Fibroblast of lung (primary cell): ENCODE results near the gene SPATA22. TPM values are rescaled to one million over a fixed set of nuclear protein-coding genes. Genes with fewer than 3 reads are reported as not detected.

Experiments used
- DNase-seq, 2 donors: peaks; one replicate each; pipeline versions ENCODE4 v3.0.0 to v3.0.0-alpha.2; 2010; ENCODE audit warnings: low read depth in 2 of 2
- H2AFZ ChIP-seq: 2 replicates; pipeline ENCODE4 v1.5.1; 2012; ENCODE audit warnings: low read length, control low read depth, inconsistent platforms
- H3K27ac ChIP-seq: 2 replicates; pipeline ENCODE4 v1.5.1; 2011; ENCODE audit warnings: low read length, control low read depth; ENCODE audit not compliant: insufficient read depth
- H3K27me3 ChIP-seq: 2 replicates; pipeline ENCODE4 v1.5.1; 2011; ENCODE audit warnings: mild to moderate bottlenecking, low read length; ENCODE audit not compliant: control insufficient read depth, insufficient read depth
- H3K36me3 ChIP-seq: 2 replicates; pipeline ENCODE4 v1.5.1; 2011; ENCODE audit warnings: low read length; ENCODE audit not compliant: control insufficient read depth, insufficient read depth
- H3K4me1 ChIP-seq: 2 replicates; pipeline ENCODE4 v1.5.1; 2011; ENCODE audit warnings: low read length; ENCODE audit not compliant: control insufficient read depth, insufficient read depth; ENCODE audit errors: extremely low read depth
- H3K4me2 ChIP-seq: 2 replicates; pipeline ENCODE4 v1.5.1; 2011; ENCODE audit warnings: low read length, control low read depth; ENCODE audit not compliant: insufficient read depth; ENCODE audit errors: extremely low read depth
- H3K4me3 ChIP-seq, 4 experiments: fragments of 200-600 bp in 1 of 4; sonication (generic) in 1 of 4; replicated peaks in 1 of 4; 2 replicates each; pipeline ENCODE4 v1.5.1; 2011 to 2016; ENCODE audit warnings: low read length in 4 of 4, low read depth in 3 of 4, mild to moderate bottlenecking in 3 of 4, control low read depth in 2 of 4, inconsistent platforms in 1 of 4, mixed read lengths in 1 of 4; ENCODE audit not compliant: insufficient read depth in 1 of 4; ENCODE audit errors: control extremely low read depth in 1 of 4
- H3K79me2 ChIP-seq: 2 replicates; pipeline ENCODE4 v1.5.1; 2012; ENCODE audit warnings: mild to moderate bottlenecking, low read length, inconsistent platforms; ENCODE audit not compliant: control insufficient read depth, insufficient read depth
- H3K9ac ChIP-seq: 2 replicates; pipeline ENCODE4 v1.5.1; 2011; ENCODE audit warnings: mild to moderate bottlenecking, low read length, control low read depth; ENCODE audit not compliant: insufficient read depth
- H3K9me3 ChIP-seq: 2 replicates; pipeline ENCODE4 v1.5.1; 2012; ENCODE audit warnings: low read depth, low read length; ENCODE audit not compliant: control insufficient read depth, insufficient read depth
- H4K20me1 ChIP-seq: 2 replicates; pipeline ENCODE4 v1.5.1; 2011; ENCODE audit warnings: low read length; ENCODE audit not compliant: control insufficient read depth, insufficient read depth; ENCODE audit errors: extremely low read depth
- EZH2 ChIP-seq: IDR thresholded peaks from 2 replicates; pipeline ENCODE4 v1.5.1; 2012; ENCODE audit warnings: low read length, control low read depth, mild to moderate bottlenecking; ENCODE audit errors: missing control alignments
- polyA plus RNA-seq, 2 donors: library from polyadenylated mRNA; depleted of rRNA in 1 of 2; stranded (reverse) in 1 of 2; unstranded in 1 of 2; fragments of >200 nt; gene quantifications; 2 replicates each; pipeline ENCODE4 v1.2.1, GENCODE V29; 2011 to 2012; ENCODE audit warnings: missing spikeins in 1 of 2
- total RNA-seq: library from RNA; depleted of rRNA; stranded (reverse); fragments of >200 nt; gene quantifications from 2 replicates; pipeline ENCODE4 v1.2.1, GENCODE V29; 2014
- TF ChIP-seq, protein P1 (sequence below), 2 donors: IDR thresholded peaks in 1 of 2; conservative IDR thresholded peaks in 1 of 2; 1 replicate in 1 of 2; 2 replicates in 1 of 2; pipeline ENCODE4 v1.5.1; 2011 to 2012; ENCODE audit warnings: low read length in 2 of 2, control low read depth in 1 of 2, inconsistent platforms in 1 of 2, low read depth in 1 of 2, mild to moderate bottlenecking in 1 of 2

SPATA22 gene
- total and polyA plus RNA-seq, 2 donors (not counting 1 experiment from before 2014, with no cell fraction given): 0.17 to 0.33 TPM

DNA sequence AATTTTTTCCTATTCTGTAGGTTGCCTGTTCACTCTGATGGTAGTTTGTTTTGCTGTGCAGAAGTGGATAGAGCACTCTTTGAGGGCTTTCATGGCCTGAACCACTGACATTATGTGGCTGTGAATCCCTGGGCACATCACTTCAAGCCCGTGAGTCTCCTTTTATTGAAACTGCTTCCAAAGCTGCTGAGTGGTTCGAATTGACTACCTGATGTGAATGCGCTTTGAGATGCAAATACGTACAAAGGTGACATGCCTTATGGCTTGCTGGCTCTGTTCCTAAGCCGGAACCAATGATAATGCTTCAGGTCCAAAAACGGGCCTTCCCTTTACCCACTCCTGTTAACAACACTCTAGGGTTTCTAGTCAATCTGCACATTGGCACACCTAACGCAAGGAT lies 38.5 kb upstream of the SPATA22 start:
- DNase-seq: no peak
- TF ChIP-seq EZH2: no peak
- TF ChIP-seq, protein P1, sequence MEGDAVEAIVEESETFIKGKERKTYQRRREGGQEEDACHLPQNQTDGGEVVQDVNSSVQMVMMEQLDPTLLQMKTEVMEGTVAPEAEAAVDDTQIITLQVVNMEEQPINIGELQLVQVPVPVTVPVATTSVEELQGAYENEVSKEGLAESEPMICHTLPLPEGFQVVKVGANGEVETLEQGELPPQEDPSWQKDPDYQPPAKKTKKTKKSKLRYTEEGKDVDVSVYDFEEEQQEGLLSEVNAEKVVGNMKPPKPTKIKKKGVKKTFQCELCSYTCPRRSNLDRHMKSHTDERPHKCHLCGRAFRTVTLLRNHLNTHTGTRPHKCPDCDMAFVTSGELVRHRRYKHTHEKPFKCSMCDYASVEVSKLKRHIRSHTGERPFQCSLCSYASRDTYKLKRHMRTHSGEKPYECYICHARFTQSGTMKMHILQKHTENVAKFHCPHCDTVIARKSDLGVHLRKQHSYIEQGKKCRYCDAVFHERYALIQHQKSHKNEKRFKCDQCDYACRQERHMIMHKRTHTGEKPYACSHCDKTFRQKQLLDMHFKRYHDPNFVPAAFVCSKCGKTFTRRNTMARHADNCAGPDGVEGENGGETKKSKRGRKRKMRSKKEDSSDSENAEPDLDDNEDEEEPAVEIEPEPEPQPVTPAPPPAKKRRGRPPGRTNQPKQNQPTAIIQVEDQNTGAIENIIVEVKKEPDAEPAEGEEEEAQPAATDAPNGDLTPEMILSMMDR (conservative IDR thresholded peaks at IDR 0.05 in 1 of 2, IDR thresholded peaks at IDR 0.05 in 1 of 2; ENCODE audit: low read depth in 1 of 2, low read length in 2 of 2): no peak
- Histone ChIP-seq H3K4me3 (no peak overlapping the region), H3K4me2 (no peak overlapping the region), H3K9ac (no peak overlapping the region), H3K9me3 (no peaks in the 10 kb centered on the region), H3K79me2 (no peaks in the 10 kb centered on the region), H2AFZ (no peak overlapping the region), H4K20me1 (no peaks in the 10 kb centered on the region), H3K36me3 (no peaks in the 10 kb centered on the region), H3K4me1 (peaks cover 2% of the 10 kb centered on the region), H3K27ac (no peak overlapping the region), H3K27me3 (no peaks in the 10 kb centered on the region)

- Histone ChIP-seq H2AFZ (no peak overlapping the region), H3K27ac (no peak overlapping the region), H3K4me3 (no peak overlapping the region), H3K9ac (no peak overlapping the region), H3K4me2 (no peak overlapping the region), H3K27me3 (no peaks in the 10 kb centered on the region), H3K4me1 (peaks cover 2% of the 10 kb centered on the region), H3K36me3 (no peaks in the 10 kb centered on the region), H3K79me2 (no peaks in the 10 kb centered on the region), H4K20me1 (no peaks in the 10 kb centered on the region), H3K9me3 (no peaks in the 10 kb centered on the region)
- no peak for DNase-seq
- TF ChIP-seq, protein P1 (conservative IDR thresholded peaks at IDR 0.05 in 1 of 2, IDR thresholded peaks at IDR 0.05 in 1 of 2; ENCODE audit: low read depth in 1 of 2, low read length in 2 of 2): no peak
- no peak for TF ChIP-seq EZH2
Observed at GRCh38 chr17:3507869-3508268, 36.2 kb upstream of the SPATA22 start.

DNA sequence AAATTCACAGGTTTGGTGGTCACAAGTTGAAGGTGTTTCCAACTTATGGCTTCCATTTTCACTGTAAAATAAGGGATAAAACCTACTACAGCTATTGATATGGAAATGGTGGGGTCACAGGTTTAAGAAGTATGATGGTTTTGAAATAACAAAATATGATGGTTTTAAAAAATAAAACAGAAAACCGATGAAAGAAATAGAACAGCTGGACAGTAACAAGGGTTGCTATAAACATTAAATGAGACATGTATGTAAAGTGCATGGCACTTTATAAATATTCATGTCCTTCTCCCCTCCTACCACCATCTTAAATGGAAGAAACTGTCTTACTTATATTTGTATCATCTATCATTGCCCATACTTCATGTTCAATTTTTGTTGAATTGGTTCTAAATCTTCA lies 35.5 kb upstream of the SPATA22 start:
- Histone ChIP-seq H3K9me3 (no peaks in the 10 kb centered on the region), H4K20me1 (no peaks in the 10 kb centered on the region), H3K4me3 (no peak overlapping the region), H3K27ac (no peak overlapping the region), H2AFZ (no peak overlapping the region), H3K79me2 (no peaks in the 10 kb centered on the region), H3K27me3 (no peaks in the 10 kb centered on the region), H3K9ac (no peak overlapping the region), H3K36me3 (no peaks in the 10 kb centered on the region), H3K4me1 (no peaks in the 10 kb centered on the region), H3K4me2 (no peak overlapping the region)
- TF ChIP-seq EZH2: no peak
- TF ChIP-seq, protein P1 (conservative IDR thresholded peaks at IDR 0.05 in 1 of 2, IDR thresholded peaks at IDR 0.05 in 1 of 2; ENCODE audit: low read depth in 1 of 2, low read length in 2 of 2): no peak
- peak in 1 of 2 donors; percentile 5 for DNase-seq
